Measurements from ENCODE around the gene COTL1. TPM values are rescaled to one million over a fixed set of nuclear protein-coding genes. Genes with fewer than 3 reads are reported as not detected.

The COTL1 gene
- total and polyA plus RNA-seq, 9 of the 15 experiments (the other 6 are each of a cell fraction or from before 2014, with no cell fraction given): 27.7 to 185 (median 72.5) TPM

DNA sequence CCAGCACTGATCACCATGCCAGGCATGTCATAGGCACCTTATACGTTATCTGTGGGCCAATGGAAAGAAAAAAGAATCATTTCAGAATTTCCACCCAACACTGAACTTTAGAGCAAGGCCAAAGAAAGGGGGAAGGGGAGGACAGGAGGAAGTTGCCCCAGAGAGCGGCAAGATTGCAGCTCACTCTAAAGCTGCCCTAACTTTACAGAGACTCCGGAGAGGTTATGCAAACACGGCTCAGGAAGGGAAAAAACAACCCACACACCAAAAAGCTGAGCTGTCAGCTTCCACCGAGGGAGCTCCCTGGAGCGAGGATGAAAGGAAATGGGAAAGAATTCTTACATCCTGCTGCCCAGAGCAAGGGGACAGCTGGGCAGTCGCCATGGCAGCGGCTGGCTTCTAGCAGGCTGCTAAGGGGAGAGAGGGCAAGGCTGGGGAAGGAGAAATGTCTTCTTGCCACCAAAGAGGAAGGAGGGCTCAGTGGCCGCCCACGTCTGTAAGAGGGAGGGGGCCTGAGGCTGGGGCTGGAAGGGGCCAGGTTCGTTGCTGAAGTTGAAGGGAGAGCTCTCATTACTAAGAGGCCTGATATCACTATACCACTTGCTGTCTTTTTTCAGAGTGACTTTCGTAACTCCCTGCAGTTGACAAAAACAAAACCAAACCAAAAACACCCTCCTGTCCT lies 18.2 kb downstream of the COTL1 start (continued):
- TF ChIP-seq, protein P1, sequence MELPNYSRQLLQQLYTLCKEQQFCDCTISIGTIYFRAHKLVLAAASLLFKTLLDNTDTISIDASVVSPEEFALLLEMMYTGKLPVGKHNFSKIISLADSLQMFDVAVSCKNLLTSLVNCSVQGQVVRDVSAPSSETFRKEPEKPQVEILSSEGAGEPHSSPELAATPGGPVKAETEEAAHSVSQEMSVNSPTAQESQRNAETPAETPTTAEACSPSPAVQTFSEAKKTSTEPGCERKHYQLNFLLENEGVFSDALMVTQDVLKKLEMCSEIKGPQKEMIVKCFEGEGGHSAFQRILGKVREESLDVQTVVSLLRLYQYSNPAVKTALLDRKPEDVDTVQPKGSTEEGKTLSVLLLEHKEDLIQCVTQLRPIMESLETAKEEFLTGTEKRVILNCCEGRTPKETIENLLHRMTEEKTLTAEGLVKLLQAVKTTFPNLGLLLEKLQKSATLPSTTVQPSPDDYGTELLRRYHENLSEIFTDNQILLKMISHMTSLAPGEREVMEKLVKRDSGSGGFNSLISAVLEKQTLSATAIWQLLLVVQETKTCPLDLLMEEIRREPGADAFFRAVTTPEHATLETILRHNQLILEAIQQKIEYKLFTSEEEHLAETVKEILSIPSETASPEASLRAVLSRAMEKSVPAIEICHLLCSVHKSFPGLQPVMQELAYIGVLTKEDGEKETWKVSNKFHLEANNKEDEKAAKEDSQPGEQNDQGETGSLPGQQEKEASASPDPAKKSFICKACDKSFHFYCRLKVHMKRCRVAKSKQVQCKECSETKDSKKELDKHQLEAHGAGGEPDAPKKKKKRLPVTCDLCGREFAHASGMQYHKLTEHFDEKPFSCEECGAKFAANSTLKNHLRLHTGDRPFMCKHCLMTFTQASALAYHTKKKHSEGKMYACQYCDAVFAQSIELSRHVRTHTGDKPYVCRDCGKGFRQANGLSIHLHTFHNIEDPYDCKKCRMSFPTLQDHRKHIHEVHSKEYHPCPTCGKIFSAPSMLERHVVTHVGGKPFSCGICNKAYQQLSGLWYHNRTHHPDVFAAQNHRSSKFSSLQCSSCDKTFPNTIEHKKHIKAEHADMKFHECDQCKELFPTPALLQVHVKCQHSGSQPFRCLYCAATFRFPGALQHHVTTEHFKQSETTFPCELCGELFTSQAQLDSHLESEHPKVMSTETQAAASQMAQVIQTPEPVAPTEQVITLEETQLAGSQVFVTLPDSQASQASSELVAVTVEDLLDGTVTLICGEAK (IDR thresholded peaks at IDR 0.05): no peak
- TF ChIP-seq, protein P1 (CRISPR knock-in tag; IDR thresholded peaks at IDR 0.05): no peak
- TF ChIP-seq DACH1 (IDR thresholded peaks at IDR 0.05; ENCODE audit: partially characterized antibody) (no peak), ZNF717 (CRISPR knock-in tag; IDR thresholded peaks at IDR 0.05) (no peak), TEAD1 (CRISPR knock-in tag; IDR thresholded peaks at IDR 0.05) (no peak), ZNF24 (IDR thresholded peaks at IDR 0.05) (no peak), NFYB (IDR thresholded peaks at IDR 0.05; ENCODE audit: extremely low read depth, insufficient read length) (no peak), NFATC3 (IDR thresholded peaks at IDR 0.05) (no peak), PHF8 (IDR thresholded peaks at IDR 0.05; ENCODE audit: borderline replicate concordance, low read length) (peak; percentile 14; the same call in 1 of the 2 replicates), SMARCC2 (IDR thresholded peaks at IDR 0.05; ENCODE audit: low read depth) (no peak), NCOA2 (IDR thresholded peaks at IDR 0.05; ENCODE audit: partially characterized antibody in 2 of 2) (no peak)
- TF ChIP-seq, protein P2, sequence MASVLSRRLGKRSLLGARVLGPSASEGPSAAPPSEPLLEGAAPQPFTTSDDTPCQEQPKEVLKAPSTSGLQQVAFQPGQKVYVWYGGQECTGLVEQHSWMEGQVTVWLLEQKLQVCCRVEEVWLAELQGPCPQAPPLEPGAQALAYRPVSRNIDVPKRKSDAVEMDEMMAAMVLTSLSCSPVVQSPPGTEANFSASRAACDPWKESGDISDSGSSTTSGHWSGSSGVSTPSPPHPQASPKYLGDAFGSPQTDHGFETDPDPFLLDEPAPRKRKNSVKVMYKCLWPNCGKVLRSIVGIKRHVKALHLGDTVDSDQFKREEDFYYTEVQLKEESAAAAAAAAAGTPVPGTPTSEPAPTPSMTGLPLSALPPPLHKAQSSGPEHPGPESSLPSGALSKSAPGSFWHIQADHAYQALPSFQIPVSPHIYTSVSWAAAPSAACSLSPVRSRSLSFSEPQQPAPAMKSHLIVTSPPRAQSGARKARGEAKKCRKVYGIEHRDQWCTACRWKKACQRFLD (CRISPR knock-in tag; IDR thresholded peaks at IDR 0.05): peak; percentile 35; the same call in 1 of the 2 replicates
- TF ChIP-seq, protein P3, sequence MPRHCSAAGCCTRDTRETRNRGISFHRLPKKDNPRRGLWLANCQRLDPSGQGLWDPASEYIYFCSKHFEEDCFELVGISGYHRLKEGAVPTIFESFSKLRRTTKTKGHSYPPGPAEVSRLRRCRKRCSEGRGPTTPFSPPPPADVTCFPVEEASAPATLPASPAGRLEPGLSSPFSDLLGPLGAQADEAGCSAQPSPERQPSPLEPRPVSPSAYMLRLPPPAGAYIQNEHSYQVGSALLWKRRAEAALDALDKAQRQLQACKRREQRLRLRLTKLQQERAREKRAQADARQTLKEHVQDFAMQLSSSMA (CRISPR knock-in tag; IDR thresholded peaks at IDR 0.05): no peak
- TF ChIP-seq, protein P4, sequence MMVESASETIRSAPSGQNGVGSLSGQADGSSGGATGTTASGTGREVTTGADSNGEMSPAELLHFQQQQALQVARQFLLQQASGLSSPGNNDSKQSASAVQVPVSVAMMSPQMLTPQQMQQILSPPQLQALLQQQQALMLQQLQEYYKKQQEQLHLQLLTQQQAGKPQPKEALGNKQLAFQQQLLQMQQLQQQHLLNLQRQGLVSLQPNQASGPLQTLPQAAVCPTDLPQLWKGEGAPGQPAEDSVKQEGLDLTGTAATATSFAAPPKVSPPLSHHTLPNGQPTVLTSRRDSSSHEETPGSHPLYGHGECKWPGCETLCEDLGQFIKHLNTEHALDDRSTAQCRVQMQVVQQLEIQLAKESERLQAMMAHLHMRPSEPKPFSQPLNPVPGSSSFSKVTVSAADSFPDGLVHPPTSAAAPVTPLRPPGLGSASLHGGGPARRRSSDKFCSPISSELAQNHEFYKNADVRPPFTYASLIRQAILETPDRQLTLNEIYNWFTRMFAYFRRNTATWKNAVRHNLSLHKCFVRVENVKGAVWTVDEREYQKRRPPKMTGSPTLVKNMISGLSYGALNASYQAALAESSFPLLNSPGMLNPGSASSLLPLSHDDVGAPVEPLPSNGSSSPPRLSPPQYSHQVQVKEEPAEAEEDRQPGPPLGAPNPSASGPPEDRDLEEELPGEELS (CRISPR knock-in tag; IDR thresholded peaks at IDR 0.05; ENCODE audit: borderline replicate concordance): no peak

Data from K562 (cell line).